Ovary (tissue), 9 donors: ENCODE results near the gene DDIT4. TPM values are rescaled to one million over a fixed set of nuclear protein-coding genes. Genes with fewer than 3 reads are reported as not detected.

ENCODE experiments used
- DNase-seq, 5 donors: peaks; one replicate each; pipeline ENCODE4 v3.0.0-alpha.2; 2019 to 2020
- H3K27ac ChIP-seq, 2 donors: fragments of 200-600 bp; one replicate each; pipeline versions ENCODE4 v1.5.1 to v1.8.0; 2019 to 2022
- H3K27me3 ChIP-seq: fragments of 200-600 bp; one replicate; pipeline ENCODE4 v1.8.0; 2022
- H3K36me3 ChIP-seq: fragments of 200-600 bp; sonication (generic); one replicate; pipeline ENCODE4 v1.5.1; 2019
- H3K4me1 ChIP-seq: one replicate; pipeline ENCODE4 v1.8.1; 2013; ENCODE audit warnings: mild to moderate bottlenecking, moderate library complexity; ENCODE audit not compliant: insufficient read depth
- H3K4me3 ChIP-seq: fragments of 200-600 bp; sonication (generic); one replicate; pipeline ENCODE4 v1.5.1; 2017
- H3K9me3 ChIP-seq, 2 donors: fragments of 200-600 bp in 1 of 2; sonication (generic) in 1 of 2; one replicate each; pipeline versions ENCODE4 v1.5.1 to v1.8.1; 2013 to 2019; ENCODE audit warnings: mild to moderate bottlenecking in 1 of 2, moderate library complexity in 1 of 2
- EP300 ChIP-seq: sonication (generic); formaldehyde crosslinking; IDR thresholded peaks from one replicate; pipeline ENCODE4 v1.6.1; 2017; ENCODE audit warnings: antibody characterized with exemption
- POLR2A ChIP-seq: fragments of 450-650 bp; IDR thresholded peaks from one replicate; pipeline ENCODE4 v1.6.1; 2017; ENCODE audit warnings: antibody characterized with exemption, mild to moderate bottlenecking, moderate library complexity
- WGBS, 3 donors: extraction: QIAGEN DNeasy Blood & Tissue Kit in 1 of 3; methylation state at CpG; one replicate each; pipeline versions ENCODE4 v1.1.5 to v1.1.7; 2013 to 2017; 5-methylcytosine and 5-hydroxymethylcytosine counted together
- intact Hi-C, 4 donors: fragments of 100-400 bp; cut with DNase I; formaldehyde crosslinking; loops; one replicate each; pipeline versions ENCODE4 v1.11.0 to v1.15.1; 2022 to 2023
- polyA plus RNA-seq, 2 donors: library from polyadenylated mRNA; stranded (reverse); fragments of 200-250 nt in 1 of 2; fragments of 350-450 nt in 1 of 2; fragmentation: Illumina TruSeq in 1 of 2; extraction: RNeasy Lipid Tissue Mini Kit (QIAGEN cat#74804) in 1 of 2; gene quantifications; one replicate each; pipeline ENCODE4 v1.2.3, GENCODE V29; 2013 to 2014
- total RNA-seq, 7 donors: library from RNA; depleted of rRNA in 2 of 7; stranded (reverse); fragments of >200 nt in 2 of 7; fragmentation: NEBNext Ultra II Directional in 3 of 7; extraction: Animal tissue kit (Norgen Biotek cat#: 25700) in 3 of 7; gene quantifications; one replicate each; pipeline versions ENCODE4 v1.1.0 to v1.2.4, GENCODE V29; 2016 to 2023
- TF ChIP-seq, protein P1 (sequence below), 3 donors: fragments of 450-650 bp in 2 of 3; fragments of 200-600 bp in 1 of 3; IDR thresholded peaks; one replicate each; pipeline versions ENCODE4 v1.5.1 to v1.8.0; 2016 to 2022; ENCODE audit warnings: antibody characterized with exemption in 3 of 3, mild to moderate bottlenecking in 1 of 3
- donor health status: DM: no; HTN: no; CAD: no; lungs with moderate emphysema.
- donor health status: DM: no; HTN: no; CAD: no.
- donor health status: Bipolar disorder and iron deficiency.
- donor health status: DM: yes; HTN: yes; CAD: no.
- donor health status: DM: no; HTN: no; CAD: no.
- donor health status: DM: yes; HTN: yes; CAD: no.

DDIT4 gene
- total and polyA plus RNA-seq, 9 donors, result 46.6 to 1,952 (median 524) TPM

DNA sequence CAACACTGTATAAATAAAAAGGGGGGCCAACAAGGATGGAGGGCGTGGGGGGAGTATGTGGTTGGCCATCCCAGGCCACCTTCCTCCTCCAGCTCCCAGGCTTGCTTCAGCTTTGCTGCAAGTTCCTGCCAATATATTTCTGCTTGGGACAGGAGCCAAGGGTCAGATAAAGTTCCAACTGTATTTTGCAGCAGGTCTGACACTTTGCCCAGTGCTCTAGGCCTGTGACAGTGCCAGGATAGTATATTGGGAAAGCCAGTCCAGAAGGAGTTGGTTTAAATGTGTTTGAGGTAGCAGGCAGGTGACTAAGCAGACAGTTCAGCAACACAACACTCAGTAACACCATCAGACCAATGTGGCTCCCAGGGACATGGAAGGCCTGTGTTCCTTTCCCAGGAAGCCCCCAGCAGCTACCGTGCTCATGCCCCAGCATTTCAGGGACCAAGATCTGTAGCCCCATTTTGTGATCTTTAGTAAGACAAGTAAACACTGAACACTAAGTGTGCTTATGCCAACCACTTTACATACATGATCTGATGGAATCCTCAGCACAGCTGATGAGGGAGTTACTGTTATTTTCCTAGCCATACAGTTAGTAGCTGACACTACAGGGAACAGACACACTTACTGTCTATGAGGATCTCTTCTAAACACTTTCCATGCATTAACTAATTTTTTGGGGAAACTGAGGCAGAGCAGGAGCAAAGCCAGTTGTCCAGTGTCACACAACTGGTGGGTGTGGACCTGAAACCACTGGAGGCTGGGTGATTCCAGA is 42.1 kb downstream of the DDIT4 start:
- TF ChIP-seq EP300 (no peak), POLR2A (no peak)
- TF ChIP-seq, protein P1, sequence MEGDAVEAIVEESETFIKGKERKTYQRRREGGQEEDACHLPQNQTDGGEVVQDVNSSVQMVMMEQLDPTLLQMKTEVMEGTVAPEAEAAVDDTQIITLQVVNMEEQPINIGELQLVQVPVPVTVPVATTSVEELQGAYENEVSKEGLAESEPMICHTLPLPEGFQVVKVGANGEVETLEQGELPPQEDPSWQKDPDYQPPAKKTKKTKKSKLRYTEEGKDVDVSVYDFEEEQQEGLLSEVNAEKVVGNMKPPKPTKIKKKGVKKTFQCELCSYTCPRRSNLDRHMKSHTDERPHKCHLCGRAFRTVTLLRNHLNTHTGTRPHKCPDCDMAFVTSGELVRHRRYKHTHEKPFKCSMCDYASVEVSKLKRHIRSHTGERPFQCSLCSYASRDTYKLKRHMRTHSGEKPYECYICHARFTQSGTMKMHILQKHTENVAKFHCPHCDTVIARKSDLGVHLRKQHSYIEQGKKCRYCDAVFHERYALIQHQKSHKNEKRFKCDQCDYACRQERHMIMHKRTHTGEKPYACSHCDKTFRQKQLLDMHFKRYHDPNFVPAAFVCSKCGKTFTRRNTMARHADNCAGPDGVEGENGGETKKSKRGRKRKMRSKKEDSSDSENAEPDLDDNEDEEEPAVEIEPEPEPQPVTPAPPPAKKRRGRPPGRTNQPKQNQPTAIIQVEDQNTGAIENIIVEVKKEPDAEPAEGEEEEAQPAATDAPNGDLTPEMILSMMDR (IDR thresholded peaks at IDR 0.05), result no peak
- 17 to 25% (median 22%) methylated on average over 2 of the region's 2 CpGs for WGBS, 3 donors
- no peaks in the 10 kb centered on the region for H3K36me3 ChIP-seq
- H3K4me1 ChIP-seq, result peaks cover 32% of the 10 kb centered on the region
- no peaks in the 10 kb centered on the region for H3K27me3 ChIP-seq
- intact Hi-C loops, result no loop called here
- peak overlapping the region; percentile 15 to 63 for H3K27ac ChIP-seq
- no peak overlapping the region for H3K4me3 ChIP-seq
- peak; percentile 52 to 76 (median 65) for DNase-seq
- H3K9me3 ChIP-seq, result no peaks in the 10 kb centered on the region

DNA sequence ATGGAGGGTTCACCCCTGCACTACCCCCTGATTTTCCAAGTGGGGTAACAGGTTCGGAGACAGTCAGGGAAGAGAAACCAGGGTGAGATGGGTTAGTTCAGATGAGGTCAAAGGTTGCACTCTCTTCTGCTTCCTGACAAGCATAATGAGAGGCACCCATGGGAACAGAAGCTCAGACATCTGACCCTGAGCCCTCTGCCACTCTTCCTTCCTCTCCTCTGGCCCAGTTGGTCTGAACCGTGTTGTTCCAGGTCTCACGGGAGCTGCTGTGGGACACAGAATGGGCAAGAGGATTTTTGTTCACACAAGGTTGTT is 42.6 kb downstream of the DDIT4 start:
- Histone ChIP-seq H3K27ac (peak overlapping the region; percentile 4 to 63), H3K9me3 (no peaks in the 10 kb centered on the region), H3K4me1 (peaks cover 38% of the 10 kb centered on the region), H3K4me3 (no peak overlapping the region), H3K36me3 (no peaks in the 10 kb centered on the region), H3K27me3 (no peaks in the 10 kb centered on the region)
- no peak for TF ChIP-seq POLR2A
- no peak for TF ChIP-seq EP300
- TF ChIP-seq, protein P1 (IDR thresholded peaks at IDR 0.05), result no peak
- no peak for DNase-seq
- WGBS, 3 donors, result 70 to 90% (median 78%) methylated on average over 3 of the region's 3 CpGs
- intact Hi-C loops, result no loop called here

- Histone ChIP-seq H3K36me3 (no peaks in the 10 kb centered on the region), H3K27me3 (no peaks in the 10 kb centered on the region), H3K4me3 (no peak overlapping the region), H3K27ac (peak overlapping the region; percentile 4 to 63), H3K4me1 (peaks cover 38% of the 10 kb centered on the region), H3K9me3 (no peaks in the 10 kb centered on the region)
- intact Hi-C loops, result no loop called here
- 81 to 88% (median 88%) methylated on average over 12 of the region's 12 CpGs for WGBS, 3 donors
- TF ChIP-seq POLR2A, result no peak
- no peak for TF ChIP-seq EP300
- TF ChIP-seq, protein P1 (IDR thresholded peaks at IDR 0.05), result no peak
- peak in 4 of 5 donors; percentile 57 to 74 (median 64) for DNase-seq
These were observed 43.2 kb downstream of the DDIT4 start for GRCh38 chr10:72316748-72317435.

GRCh38 chr10:72318418-72319262 is 44.9 kb downstream of the DDIT4 start:
- no peak for TF ChIP-seq EP300
- TF ChIP-seq, protein P1 (IDR thresholded peaks at IDR 0.05), result no peak
- TF ChIP-seq POLR2A, result no peak
- H3K36me3 ChIP-seq, result no peaks in the 10 kb centered on the region
- H3K9me3 ChIP-seq, result no peaks in the 10 kb centered on the region
- DNase-seq, result peak in 2 of 5 donors; percentile 39 to 47
- H3K4me1 ChIP-seq, result peaks cover 38% of the 10 kb centered on the region
- peak overlapping the region; percentile 71 to 88 for H3K27ac ChIP-seq
- intact Hi-C loops, result loop anchor here in 1 of 4 donors (2.0 kb wide), 1 partner anchor 46 kb away; the partner anchor contains the start of gene DDIT4
- H3K4me3 ChIP-seq, result peak overlapping the region; percentile 40
- WGBS, 3 donors, result 64 to 69% (median 65%) methylated on average over 10 of the region's 10 CpGs
- no peaks in the 10 kb centered on the region for H3K27me3 ChIP-seq
